Stimulated activated CD8-positive, alpha-beta memory T cell treated with anti-CD3 and anti-CD28 coated beads, Interleukin-2, amount 100 ng/mL, for 48 hours (primary cell): ENCODE results near the gene BCORL1.
A peak's percentile ranks its signal among the peaks of the same experiment; 100 is the strongest.

Experiments
- DNase-seq, 2 donors: peaks; one replicate each; pipeline ENCODE4 v3.0.0-alpha.2; 2020; ENCODE audit warnings: low read depth in 2 of 2

BCORL1 gene

GRCh38 chrX:130066975-130067615 lies 84.7 kb downstream of the BCORL1 start:
- no peak for DNase-seq

DNA sequence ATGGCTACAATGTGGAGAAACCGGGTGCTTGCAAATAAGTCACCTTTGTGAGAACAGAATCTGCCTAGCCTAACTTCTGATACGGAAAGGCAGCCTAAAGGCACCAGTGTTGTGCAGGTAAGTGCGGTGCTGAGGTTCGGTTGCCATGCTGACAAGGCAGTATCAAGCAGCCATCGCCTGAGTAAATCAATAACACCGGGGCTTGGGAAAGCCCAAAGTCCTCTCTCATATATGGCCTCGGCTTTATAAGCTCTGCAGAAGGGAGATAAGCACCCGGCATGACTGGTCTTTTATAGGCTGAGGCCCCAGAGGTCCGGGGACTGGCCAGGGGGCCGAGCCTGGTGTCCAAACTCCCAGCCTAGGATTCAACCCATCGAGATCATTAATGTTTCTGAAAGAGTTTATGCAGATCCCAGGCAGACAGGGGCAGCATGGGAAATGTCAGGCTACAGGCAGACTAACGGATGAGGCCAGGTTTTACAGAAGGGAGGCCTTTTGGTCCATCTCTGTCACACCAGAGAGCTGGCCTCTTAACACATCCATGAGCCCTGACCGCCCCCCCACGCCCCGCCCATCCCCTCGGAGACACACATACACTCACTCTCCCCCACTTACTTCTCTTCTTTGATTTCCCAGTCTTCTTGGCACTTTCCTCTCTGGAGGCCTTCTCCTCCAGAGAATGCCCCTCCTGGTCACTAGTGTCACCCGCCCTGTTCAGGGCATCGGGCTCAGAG lies 89.3 kb downstream of the BCORL1 start:
- DNase-seq: no peak

DNA sequence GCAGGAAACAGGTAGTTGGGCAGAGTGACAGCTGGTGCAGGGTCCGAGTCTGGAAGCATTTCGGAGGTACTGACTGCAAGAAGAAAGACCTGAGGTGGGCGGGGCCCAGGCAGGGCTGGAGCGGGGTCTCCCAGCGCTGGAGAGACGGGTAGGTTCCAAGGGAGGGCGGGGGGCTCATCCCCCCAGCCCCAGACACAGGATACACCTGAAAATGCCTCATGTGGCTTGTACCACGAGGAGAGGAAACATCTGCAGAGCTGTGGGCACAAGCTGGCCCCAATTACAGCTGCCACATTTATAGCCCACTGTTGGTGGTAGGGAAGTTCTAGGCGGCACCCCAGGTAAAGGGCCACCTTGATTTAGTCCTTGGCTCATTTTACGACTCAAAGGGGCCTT lies 89.9 kb downstream of the BCORL1 start:
- no peak for DNase-seq

DNA sequence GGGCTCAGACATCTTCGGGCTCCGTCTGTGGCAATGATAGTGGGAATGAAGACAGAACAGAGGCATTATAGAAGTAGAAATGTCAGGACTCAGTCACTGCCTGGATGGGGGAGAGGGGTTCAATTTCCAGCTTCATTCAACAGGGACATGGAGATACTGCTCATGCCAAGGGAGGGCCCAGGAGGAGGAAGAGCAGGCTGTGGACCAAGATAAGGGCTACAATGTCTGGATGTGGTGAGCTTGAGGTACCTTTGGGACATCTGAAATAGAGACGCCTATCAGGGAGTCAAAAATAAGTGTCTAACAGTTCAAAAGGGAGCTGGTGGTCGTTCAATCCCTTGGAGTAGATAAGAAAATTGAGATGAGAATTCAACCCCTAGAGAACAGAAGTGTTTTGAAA lies 93.3 kb downstream of the BCORL1 start:
- DNase-seq: no peak

GRCh38 chrX:130079824-130080406 lies 97.5 kb downstream of the BCORL1 start:
- DNase-seq: peak in 1 of 2 donors; percentile 37

DNA sequence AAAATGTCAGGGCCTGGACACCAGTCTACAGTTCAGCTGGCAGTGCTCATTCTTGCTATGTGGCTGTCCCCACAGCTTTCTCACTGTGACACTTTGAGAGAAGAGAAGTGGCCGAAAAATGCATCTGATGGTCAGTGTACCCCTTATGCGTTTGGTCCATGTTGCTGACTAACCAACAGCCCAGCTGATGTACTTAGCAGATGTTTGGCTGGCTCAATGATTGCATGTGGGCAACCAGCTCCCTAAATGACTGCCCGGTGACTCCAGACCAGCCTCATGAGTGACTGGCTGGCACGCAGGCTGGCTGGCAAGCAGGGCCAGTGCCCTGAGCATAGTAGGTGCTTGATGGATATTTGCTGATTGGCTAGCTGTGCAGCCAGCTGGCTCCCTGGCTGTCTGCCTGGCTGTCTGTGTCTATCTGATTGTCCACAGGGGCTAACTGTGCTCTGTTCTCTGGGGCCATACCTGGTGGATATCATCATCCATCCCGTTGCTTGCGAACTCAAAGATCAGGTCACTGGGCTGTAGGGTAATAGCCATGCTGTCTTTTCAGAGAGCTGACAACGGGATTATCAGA lies 98.4 kb downstream of the BCORL1 start:
- DNase-seq: no peak

DNA sequence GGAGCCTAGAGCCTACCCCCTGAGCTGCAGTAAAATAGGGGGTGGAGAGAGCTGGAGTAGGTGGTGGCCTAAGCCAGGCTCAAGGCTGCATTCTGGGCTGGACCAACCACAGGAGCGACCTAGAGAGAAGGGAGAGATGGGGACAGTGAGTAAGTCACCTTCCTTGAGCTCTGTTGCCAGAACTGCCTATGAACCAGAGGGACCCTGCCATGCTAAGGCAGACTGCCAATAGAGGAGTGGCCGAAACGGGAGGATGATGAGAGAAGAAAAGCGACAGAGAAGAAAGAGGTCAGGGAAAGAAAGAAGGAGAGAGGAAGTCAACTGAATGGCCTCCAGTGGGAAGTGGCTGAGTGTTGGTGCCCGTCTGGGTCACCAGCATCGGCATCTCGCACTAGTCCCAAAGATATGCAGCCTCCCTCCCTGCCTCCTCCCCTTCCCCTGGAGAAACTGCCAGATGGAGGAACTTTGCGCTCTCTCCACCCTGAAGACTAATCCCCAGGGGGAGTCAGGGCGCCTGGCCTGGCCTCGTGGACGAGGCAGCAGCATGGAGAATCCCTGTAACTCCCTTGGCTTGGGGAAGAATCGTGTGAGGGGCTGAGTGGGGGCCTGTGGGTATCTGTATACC lies 99.1 kb downstream of the BCORL1 start:
- DNase-seq: no peak

DNA sequence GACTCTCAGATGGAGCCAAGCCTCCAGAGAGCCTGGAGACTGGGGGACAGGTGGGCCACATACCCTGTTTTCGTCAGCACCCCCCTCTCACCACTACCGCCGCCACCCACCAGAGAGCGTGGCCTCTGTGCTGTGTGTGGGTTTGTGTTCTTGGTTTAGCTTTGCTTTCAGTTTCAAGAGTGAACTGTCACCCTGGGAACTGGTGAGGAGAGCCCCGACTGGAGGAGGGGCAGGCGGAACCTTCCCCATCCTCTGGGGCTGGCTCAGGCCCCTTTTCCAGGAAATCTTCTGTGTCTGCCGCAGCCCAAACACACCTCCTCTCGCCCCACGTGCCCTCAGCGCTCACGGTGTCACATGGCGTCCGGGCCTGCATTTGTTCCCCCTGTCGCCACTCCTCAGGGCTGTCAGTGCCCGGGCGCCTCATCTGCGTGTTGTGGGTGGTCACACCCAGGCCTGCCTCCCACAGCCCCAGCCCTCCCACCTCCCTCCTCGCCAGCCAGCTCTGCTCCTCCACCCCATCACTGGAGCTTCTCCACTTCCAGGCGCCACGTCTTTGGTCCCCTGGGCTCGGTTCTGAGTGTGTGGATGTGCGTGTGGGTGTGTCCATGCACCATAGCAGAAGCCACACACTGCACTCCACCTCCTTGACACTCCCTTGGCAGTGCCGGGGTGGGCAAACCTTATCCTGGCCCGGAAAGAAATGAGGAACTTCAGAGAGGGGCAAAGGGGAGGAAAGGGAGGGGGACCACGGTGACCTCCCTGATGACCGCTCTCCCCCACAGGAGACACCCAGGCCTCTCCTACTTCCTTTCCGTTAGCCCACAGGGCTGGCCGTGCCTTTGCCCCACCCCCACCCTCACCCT lies 100.0 kb downstream of the BCORL1 start:
- peak; percentile 64 to 66 for DNase-seq

DNA sequence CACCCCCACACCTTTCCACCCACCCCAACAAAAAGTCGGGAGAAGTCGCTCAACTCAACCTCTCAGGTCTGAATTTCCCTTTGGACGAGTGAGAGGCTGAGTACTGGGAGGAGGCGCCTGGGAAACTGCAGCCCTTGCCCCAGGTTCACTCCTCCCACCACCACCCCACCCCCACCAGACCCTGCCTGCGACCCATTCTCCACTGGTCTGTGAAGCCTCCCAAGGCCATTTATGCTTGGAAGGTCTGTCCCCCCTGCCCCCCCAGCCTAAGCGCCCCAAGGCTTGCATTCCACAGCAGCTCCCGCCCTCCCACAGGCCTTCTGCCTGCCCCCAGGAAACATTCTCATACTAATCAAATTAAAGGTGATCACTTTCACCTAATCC lies 100.7 kb downstream of the BCORL1 start:
- no peak for DNase-seq

- DNase-seq: no peak
These were observed 101.4 kb downstream of the BCORL1 start for GRCh38 chrX:130083656-130084382.

DNA sequence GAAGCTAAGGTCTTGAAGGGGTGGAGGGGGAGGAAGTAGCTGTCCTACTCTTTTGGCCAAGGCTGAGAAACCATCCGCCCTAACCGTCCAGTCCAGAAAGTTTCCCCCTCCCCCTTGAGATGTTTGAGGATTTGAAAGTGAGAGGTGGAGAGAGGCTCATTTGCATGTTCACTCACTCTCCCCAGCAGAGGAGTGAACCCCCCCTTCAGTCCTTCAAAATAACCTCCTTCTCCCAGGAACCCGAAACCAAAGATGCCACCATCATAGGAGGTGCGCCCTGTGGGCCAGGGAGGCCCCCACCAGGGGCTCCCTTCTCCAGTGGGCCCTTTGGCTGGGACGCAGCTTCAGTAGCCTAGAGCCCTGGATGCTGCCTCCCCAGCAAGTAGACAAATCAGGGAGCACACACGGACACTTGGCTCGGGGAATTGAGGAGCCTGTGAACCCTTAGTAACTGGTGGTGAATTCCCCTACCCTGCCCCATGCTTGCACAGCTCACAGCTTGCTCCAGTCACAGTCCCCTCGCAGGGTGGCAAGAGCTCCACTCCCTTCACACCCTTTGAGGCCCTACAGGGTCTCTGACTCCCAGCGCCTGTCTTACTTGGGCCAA lies 102.3 kb downstream of the BCORL1 start:
- no peak for DNase-seq

DNA sequence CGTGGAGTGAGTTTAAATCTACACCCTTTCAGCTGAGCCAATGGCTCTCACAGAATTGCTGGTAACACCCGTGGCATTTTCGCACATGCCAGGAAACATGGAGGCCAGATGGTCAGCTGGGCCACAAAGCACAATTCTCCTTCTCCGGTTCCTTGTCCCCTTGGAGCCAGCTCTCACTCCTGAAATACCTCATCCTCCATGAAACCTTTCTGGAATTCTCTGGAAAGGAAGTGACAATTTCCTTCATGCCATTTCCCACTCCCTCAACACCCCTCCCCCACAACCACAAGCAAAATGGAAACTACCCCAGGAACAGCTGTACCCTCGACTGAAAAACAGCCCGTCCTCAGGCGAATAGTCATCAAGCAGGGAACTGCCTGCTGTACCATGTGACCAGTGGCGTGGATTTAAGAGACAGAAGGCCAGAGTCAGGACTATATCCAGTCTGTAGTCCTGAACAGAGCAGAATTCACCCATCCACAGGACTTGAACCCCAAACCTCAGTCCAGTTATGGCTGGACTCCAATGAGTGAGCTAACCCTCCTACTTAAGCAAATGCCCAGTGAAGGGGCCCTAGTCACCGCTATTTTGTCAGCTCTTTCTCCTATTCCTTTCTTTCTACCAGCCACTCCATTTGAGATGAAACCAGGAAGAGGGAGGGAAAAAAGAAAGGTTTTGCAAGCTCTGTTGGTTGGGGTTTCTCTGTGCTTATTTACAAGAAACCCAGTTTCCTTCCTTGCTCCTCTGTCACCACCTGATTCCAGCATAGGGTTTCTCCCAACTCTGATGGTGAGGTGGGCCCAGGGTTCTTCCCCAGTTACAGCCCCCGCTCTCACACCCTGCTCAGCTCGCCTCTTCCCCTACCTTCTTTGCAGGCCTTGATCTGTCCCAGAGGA lies 103.4 kb downstream of the BCORL1 start:
- DNase-seq: no peak

DNA sequence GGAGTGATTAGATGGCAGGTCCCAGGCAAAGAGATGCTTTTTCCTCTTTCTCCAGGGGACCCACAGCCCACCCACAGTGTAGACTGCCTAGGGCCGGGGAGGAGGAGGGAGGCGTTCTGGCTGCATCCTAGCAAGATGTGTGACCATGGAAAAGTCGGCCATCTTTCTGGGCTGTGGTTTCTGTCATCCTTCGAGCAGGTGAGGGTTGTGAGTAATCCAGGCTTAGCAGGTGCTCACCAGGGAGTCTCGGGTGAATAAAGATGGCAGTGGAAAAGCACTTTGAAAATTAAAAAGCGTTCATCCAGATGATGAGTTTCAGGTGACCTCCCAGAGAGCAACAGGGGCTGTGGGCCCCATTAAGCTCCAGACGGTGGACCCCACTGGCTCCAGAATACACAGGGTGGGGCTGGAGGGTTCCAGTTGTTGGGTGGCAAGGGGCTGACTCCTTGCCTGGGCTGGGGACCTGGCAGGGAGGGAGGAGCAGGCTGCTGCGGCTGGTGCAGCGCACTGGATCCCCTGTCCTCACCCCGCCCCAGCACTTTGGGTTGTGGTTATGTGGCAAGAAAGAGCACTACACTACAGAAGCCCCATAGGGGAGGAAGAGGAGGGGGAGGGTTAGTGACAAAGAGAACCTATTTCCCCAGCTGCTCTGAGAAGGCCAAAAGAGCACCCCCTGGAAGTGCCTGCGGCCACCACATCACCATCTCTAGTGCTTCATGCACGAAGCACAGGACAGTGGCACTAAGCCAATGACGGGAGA lies 104.2 kb downstream of the BCORL1 start:
- peak; percentile 50 to 63 for DNase-seq

DNA sequence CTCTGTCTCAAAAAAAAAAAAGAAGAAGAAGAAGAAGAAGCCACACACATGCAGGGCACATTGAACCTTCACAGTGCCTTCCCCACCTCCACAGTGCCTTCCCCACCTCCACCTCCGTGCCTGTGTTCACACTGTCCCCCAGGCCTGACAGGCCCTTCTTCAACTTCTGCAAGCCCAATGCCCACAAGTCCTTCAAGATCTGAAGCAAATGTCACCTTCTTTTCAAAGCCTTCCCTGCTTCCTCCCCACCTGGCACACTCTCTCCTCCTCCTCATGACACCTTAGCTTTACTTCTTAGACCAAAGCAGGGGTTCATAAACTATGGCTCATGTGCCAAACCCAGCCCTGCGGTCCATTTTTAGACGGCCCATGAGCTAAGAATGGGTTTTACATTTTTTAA lies 107.9 kb downstream of the BCORL1 start:
- DNase-seq: no peak

- DNase-seq: peak; percentile 72 to 79
These were observed 109.6 kb downstream of the BCORL1 start for GRCh38 chrX:130091980-130092522.

DNA sequence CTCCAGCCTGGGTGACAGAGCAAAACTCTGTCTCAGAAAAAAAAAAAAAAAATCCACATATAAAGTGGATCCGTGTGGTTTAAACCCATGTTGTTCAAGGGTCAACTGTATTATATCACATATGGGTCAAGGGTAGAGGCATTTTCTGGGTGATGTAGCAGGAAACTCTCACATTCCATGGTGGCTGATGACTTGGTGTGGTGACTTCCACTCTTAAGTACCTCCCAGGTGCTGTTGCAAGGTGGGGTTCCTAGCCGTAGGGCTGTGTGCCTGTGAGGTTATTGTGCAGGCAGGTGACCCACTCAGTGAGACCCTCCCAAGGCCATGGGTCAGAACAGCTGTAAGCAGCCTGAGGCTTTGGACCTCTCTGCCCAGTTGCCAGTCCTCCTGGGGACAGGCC lies 110.8 kb downstream of the BCORL1 start:
- no peak for DNase-seq

GRCh38 chrX:130094696-130095095 lies 112.3 kb downstream of the BCORL1 start:
- no peak for DNase-seq
